ENCODE results near the gene LRRC46. TPM values are rescaled to one million over a fixed set of nuclear protein-coding genes. Genes with fewer than 3 reads are reported as not detected.

The LRRC46 gene
- total RNA-seq, 2 experiments from 2014 or later = 0.31 to 0.52 TPM

- Mint-ChIP-seq H3K27ac (no peak overlapping the region), H3K4me3 (no peak overlapping the region), H3K9me3 (no peaks in the 10 kb centered on the region), H3K4me1 (ENCODE audit: low read depth) (peaks cover 24% of the 10 kb centered on the region), H3K36me3 (ENCODE audit: low read depth) (no peaks in the 10 kb centered on the region), H3K27me3 (ENCODE audit: low read depth) (peaks cover 68% of the 10 kb centered on the region)
- DNase-seq = no peak
- intact Hi-C loops (cut with micrococcal nuclease) = loop anchor here (10.0 kb wide), 1 partner anchor 257 kb away; the partner anchor contains the start of genes CBX1 and SNX11
- CTCF ChIA-PET = interaction anchor here (0.6 to 14.9 kb wide), 4 partner anchors 8 to 674 kb away, joined by 3 to 460 read pairs (median 6); partner anchors contain the start of gene SP2
Measured at GRCh38 chr17:47848198-47848513, 16.7 kb downstream of the LRRC46 start.

- Mint-ChIP-seq H3K27me3 (ENCODE audit: low read depth) (peaks cover 82% of the 10 kb centered on the region), H3K36me3 (ENCODE audit: low read depth) (no peaks in the 10 kb centered on the region), H3K4me1 (ENCODE audit: low read depth) (peaks cover 23% of the 10 kb centered on the region), H3K9me3 (no peaks in the 10 kb centered on the region), H3K27ac (no peak overlapping the region), H3K4me3 (peak overlapping the region; percentile 17)
- DNase-seq = no peak
- intact Hi-C loops (cut with micrococcal nuclease) = no loop called here
- CTCF ChIA-PET = interaction anchor here (0.6 to 14.9 kb wide), 6 partner anchors 7 to 224 kb away, joined by 3 to 460 read pairs (median 6); partner anchors contain the start of genes SCRN2 and SP2
Measured at GRCh38 chr17:47850373-47850691, 18.9 kb downstream of the LRRC46 start.

- Mint-ChIP-seq H3K4me3 (peak within 1 kb of the TSS; percentile 17), H3K36me3 (ENCODE audit: low read depth) (no peaks in the 10 kb centered on the region), H3K9me3 (no peaks in the 10 kb centered on the region), H3K27me3 (ENCODE audit: low read depth) (peaks cover 81% of the 10 kb centered on the region), H3K27ac (no peak within 1 kb of the TSS), H3K4me1 (ENCODE audit: low read depth) (peaks cover 23% of the 10 kb centered on the region)
- peak; percentile 73 for DNase-seq
- CTCF ChIA-PET = interaction anchor here (0.6 to 14.9 kb wide), 5 partner anchors 8 to 224 kb away, joined by 4 to 460 read pairs (median 9); partner anchors contain the start of genes SCRN2 and SP2
- intact Hi-C loops (cut with micrococcal nuclease) = no loop called here
Measured at GRCh38 chr17:47850692-47851573, 19.5 kb downstream of the LRRC46 start, which contains the start of gene SP6. Gene SP6, minus strand, starts transcription at chr17:47851163. Its CDS starts 2,734 bp downstream, at chr17:47848429.

DNA sequence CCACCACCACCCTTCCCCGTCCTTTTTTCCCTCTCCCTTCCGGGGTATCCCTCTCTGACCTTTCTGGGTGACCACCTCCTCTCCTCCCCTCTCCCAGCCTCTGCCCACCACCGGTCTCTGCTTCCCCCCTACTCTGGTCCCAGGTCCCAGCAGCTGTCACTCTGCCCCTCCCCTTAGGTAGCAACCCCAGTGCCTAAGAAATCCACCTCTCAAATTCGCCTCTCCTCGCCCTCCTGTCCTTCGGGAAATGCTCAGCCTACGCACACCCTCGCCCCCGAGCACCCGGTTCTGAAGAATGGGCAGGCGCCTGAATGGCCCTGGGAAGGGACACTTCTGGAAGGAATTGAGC, 20.3 kb downstream of the LRRC46 start:
- Mint-ChIP-seq H3K9me3 (no peaks in the 10 kb centered on the region), H3K4me1 (ENCODE audit: low read depth) (peaks cover 23% of the 10 kb centered on the region), H3K36me3 (ENCODE audit: low read depth) (no peaks in the 10 kb centered on the region), H3K4me3 (no peak overlapping the region), H3K27me3 (ENCODE audit: low read depth) (peaks cover 74% of the 10 kb centered on the region), H3K27ac (no peak overlapping the region)
- intact Hi-C loops (cut with micrococcal nuclease) = no loop called here
- DNase-seq = no peak
- CTCF ChIA-PET = interaction anchor here (3.5 to 14.9 kb wide), 2 partner anchors 9 to 37 kb away, joined by 17 to 460 read pairs; partner anchors contain the start of gene SP2

GRCh38 chr17:47852113-47852949, 20.9 kb downstream of the LRRC46 start:
- Mint-ChIP-seq H3K4me1 (ENCODE audit: low read depth) (peaks cover 18% of the 10 kb centered on the region), H3K27ac (no peak overlapping the region), H3K36me3 (ENCODE audit: low read depth) (no peaks in the 10 kb centered on the region), H3K27me3 (ENCODE audit: low read depth) (peaks cover 68% of the 10 kb centered on the region), H3K9me3 (no peaks in the 10 kb centered on the region), H3K4me3 (no peak overlapping the region)
- CTCF ChIA-PET = interaction anchor here (3.5 to 14.9 kb wide), 2 partner anchors 9 to 36 kb away, joined by 17 to 460 read pairs; partner anchors contain the start of gene SP2
- intact Hi-C loops (cut with micrococcal nuclease) = no loop called here
- no peak for DNase-seq

DNA sequence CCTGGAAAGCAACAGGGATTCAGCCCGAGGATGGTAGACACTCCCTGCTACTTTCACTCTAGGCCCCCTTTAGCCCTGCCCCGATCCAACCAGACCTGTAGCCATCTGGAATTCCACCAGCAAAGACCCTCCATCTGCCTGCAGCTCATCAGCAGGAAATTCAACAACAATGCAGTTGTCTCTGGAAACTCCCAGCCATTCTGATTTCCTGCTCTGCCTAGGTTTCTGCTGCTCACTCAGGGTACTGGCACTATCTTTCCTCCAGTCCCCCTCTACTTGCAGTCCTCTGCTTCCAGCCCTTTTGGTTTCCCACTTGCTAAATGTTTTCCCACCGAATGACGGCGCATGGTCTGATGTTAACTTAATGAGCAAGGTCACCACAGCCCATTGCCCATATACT, 22.1 kb downstream of the LRRC46 start:
- Mint-ChIP-seq H3K27me3 (ENCODE audit: low read depth) (peaks cover 62% of the 10 kb centered on the region), H3K36me3 (ENCODE audit: low read depth) (no peaks in the 10 kb centered on the region), H3K4me3 (no peak overlapping the region), H3K9me3 (no peaks in the 10 kb centered on the region), H3K4me1 (ENCODE audit: low read depth) (peaks cover 18% of the 10 kb centered on the region), H3K27ac (no peak overlapping the region)
- intact Hi-C loops (cut with micrococcal nuclease) = no loop called here
- CTCF ChIA-PET = interaction anchor here (1.0 to 14.9 kb wide), 3 partner anchors 10 to 35 kb away, joined by 3 to 460 read pairs (median 17); partner anchors contain the start of gene SP2
- no peak for DNase-seq

DNA sequence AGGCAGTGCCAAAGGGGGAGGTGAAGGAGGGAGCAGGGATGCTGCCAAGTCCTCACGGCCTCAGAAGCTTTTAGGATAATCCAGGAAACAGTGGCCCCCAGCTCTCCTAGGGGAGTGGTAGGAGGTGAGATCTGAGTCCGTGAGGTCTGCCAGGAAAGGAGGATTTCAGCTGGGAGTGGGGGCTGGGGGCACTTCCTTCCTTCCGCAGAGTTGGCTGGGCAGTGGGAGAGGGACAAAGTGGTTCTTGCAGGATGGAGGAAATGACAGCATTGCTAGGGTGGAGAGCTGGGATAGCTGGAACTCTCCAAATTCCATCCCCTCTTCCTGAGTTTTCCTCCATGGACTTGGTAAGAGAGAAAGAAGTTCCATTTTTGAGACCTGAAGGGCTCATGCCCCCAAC, 24.3 kb downstream of the LRRC46 start:
- Mint-ChIP-seq H3K4me1 (ENCODE audit: low read depth) (peaks cover 12% of the 10 kb centered on the region), H3K27me3 (ENCODE audit: low read depth) (peaks cover 40% of the 10 kb centered on the region), H3K36me3 (ENCODE audit: low read depth) (no peaks in the 10 kb centered on the region), H3K9me3 (no peaks in the 10 kb centered on the region), H3K27ac (no peak overlapping the region), H3K4me3 (no peak overlapping the region)
- CTCF ChIA-PET = interaction anchor here (1.0 to 1.9 kb wide), 5 partner anchors 8 to 123 kb away, joined by 3 to 8 read pairs (median 3); partner anchors contain the start of gene SCRN2
- DNase-seq = no peak
- intact Hi-C loops (cut with micrococcal nuclease) = no loop called here

- CTCF ChIA-PET = interaction anchor here (0.8 to 1.9 kb wide), 5 partner anchors 9 to 217 kb away, joined by 3 to 8 read pairs (median 3); partner anchors contain the start of gene SCRN2
- peaks cover 8% of the 10 kb centered on the region for H3K4me1 Mint-ChIP-seq (ENCODE audit: low read depth)
- H3K36me3 Mint-ChIP-seq (ENCODE audit: low read depth) = no peaks in the 10 kb centered on the region
- intact Hi-C loops (cut with micrococcal nuclease) = no loop called here
- H3K9me3 Mint-ChIP-seq = no peaks in the 10 kb centered on the region
- no peak for DNase-seq
- H3K27ac Mint-ChIP-seq = no peak overlapping the region
- no peak overlapping the region for H3K4me3 Mint-ChIP-seq
- H3K27me3 Mint-ChIP-seq (ENCODE audit: low read depth) = peaks cover 38% of the 10 kb centered on the region
Measured at GRCh38 chr17:47856830-47857229, 25.4 kb downstream of the LRRC46 start.

- Mint-ChIP-seq H3K9me3 (no peaks in the 10 kb centered on the region), H3K27ac (no peak overlapping the region), H3K4me1 (ENCODE audit: low read depth) (peaks cover 4% of the 10 kb centered on the region), H3K4me3 (no peak overlapping the region), H3K36me3 (ENCODE audit: low read depth) (no peaks in the 10 kb centered on the region), H3K27me3 (ENCODE audit: low read depth) (peaks cover 28% of the 10 kb centered on the region)
- CTCF ChIA-PET = interaction anchor here (0.8 to 1.7 kb wide), 4 partner anchors 9 to 216 kb away, joined by 3 to 8 read pairs (median 4); no protein-coding TSS in a partner anchor
- intact Hi-C loops (cut with micrococcal nuclease) = no loop called here
- DNase-seq = no peak
Measured at GRCh38 chr17:47857551-47858455, 26.3 kb downstream of the LRRC46 start.

GRCh38 chr17:47860386-47860785, 28.9 kb downstream of the LRRC46 start:
- H3K36me3 Mint-ChIP-seq (ENCODE audit: low read depth) = no peaks in the 10 kb centered on the region
- peaks cover 20% of the 10 kb centered on the region for H3K4me1 Mint-ChIP-seq (ENCODE audit: low read depth)
- no peak for DNase-seq
- H3K27me3 Mint-ChIP-seq (ENCODE audit: low read depth) = peaks cover 4% of the 10 kb centered on the region
- no peaks in the 10 kb centered on the region for H3K9me3 Mint-ChIP-seq
- intact Hi-C loops (cut with micrococcal nuclease) = no loop called here
- no peak overlapping the region for H3K27ac Mint-ChIP-seq
- H3K4me3 Mint-ChIP-seq = no peak overlapping the region
- CTCF ChIA-PET = interaction anchor here (1.1 to 1.8 kb wide), 4 partner anchors 13 to 25 kb away, joined by 4 to 6 read pairs (median 5); partner anchors contain the start of gene SCRN2

All from activated naive CD4-positive, alpha-beta T cell treated with anti-CD3 and anti-CD28 coated beads for 36 hours (primary cell).